SU-DHL-6 (cell line): Measurements from ENCODE around the gene COX11.

ENCODE experiments used
- CTCF ChIP-seq: fragments of 200-600 bp; sonication (generic); IDR thresholded peaks from one replicate; pipeline ENCODE4 v1.5.1; 2017; ENCODE audit warnings: antibody characterized with exemption, mild to moderate bottlenecking, low read length, moderate library complexity; ENCODE audit not compliant: insufficient read depth, poor library complexity, severe bottlenecking
- EZH2phosphoT487 ChIP-seq: fragments of 200-600 bp; sonication (generic), shearing (Covaris generic); conservative IDR thresholded peaks from 2 replicates; pipeline ENCODE4 v1.6.1; 2018; ENCODE audit warnings: mild to moderate bottlenecking, antibody characterized with exemption, low read length, moderate library complexity, mixed read lengths

- TF ChIP-seq CTCF = no peak
- TF ChIP-seq EZH2phosphoT487 = no peak
These were observed 17.0 kb upstream of the COX11 start for GRCh38 chr17:54985476-54985875.
